NCI-H146 treated with DMSO at 0.1 percent for 48 hours (cell line): ENCODE results near the gene CFLAR.
"Not testable (repeated sequence)": the region's sequence is repeated elsewhere in the genome, so short reads cannot be mapped to it uniquely, and the experiment has no call there.

Source experiments
- DNase-seq: peaks from one replicate; lab custom pipeline; 2025; ENCODE audit not compliant: unreplicated experiment; lab: John Stamatoyannopoulos, UW

Gene CFLAR

DNA sequence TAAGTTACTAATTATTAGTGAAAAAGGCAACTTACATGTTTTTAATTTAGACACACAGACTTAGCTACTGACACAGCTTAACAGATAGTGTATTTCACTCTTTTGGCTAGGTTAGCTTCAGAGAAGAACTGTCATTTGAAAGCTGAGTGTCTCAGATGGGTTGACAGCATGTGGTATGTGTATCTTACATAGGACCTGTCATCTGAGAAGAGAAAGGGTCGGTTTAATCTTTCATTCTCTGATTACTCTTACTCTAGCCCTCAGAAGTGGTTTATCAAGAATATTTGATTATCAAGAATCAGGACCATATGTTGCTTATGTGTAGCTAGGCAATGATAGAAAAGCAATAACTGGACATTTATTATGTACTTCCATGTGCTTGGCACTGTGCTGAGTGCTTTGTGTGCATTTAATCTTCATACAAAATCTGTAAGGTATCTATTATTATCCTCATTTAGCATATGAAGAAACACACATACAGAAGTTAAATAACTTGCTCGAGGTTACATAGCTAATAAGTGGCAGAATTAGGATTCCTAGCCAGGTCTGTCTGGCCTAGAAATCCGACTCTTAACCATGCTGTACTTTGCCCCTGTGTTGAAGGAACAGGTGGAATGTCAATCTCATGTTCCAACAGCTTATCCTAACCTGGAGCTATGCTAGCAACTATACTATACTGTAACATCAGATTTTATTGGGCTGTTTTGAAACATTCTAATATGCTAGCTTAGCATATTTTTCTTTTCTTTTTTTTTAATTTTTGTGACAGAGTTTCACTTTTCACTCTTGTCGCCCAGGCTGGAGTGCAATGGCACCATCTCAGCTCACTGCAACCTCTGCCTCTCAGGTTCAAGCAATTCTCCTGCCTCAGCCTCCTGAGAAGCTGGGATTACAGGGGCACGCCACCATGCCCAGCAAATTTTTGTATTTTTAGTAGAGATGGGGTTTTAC, 28.4 kb downstream of the CFLAR start:
- no peak for DNase-seq

DNA sequence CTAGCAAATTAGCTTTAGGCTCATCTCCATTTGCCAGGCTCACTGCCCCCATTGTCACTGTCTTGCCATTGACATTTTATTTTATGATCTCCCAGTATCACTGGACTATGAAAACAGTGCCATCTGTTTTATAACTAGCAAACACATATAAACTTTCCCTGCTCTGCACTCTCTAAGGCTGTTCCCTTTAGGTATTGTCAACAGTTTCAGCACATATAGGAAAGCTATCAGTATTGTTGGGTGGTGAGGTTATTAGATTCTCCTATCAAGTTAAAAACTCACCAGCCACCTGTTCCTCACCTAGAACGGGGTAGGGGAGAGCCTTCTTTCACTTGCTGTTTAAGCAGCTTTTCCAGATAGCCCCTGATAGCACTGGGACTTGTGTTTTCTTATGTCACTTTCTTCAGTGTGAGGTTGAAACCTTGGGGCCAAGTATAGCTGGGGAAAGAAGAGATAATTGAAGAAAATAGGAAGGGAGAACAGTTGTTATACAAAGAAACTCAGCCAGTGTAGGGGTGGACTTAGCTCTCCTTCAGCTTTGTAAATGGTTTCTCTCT, 32.5 kb downstream of the CFLAR start:
- DNase-seq, result no peak

DNA sequence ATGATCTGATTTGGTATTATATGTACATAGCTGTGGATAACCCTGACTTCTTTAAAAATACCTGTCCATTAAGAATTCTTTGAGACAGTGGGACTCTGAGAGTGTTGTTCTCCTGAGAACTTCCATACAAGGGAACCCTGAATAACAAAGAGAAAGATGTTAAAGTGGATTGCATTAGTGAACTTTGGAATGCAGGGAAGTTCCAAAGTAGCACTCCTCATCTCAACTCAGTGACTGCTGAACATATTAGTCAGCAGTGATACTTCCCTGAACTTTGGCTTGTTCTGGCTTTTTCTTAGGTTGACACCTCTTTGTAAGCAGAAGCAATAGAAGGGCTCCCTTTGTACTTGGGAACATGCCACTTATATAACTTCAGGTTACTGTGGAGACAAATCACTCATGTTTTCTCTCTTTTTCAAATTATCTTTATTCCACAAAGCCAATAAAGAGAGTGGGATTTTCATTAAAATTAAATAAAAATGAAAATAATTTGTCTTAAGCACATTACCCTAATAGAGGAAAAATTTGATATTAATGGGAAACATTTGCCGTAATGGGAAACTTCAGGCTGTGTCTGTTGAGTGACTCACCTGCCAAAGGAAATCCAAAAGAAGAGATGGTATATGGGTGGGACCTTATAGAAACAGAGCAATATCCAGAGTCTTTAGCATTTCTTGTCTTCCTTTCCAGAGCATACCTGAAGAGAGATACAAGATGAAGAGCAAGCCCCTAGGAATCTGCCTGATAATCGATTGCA, 33.3 kb downstream of the CFLAR start:
- DNase-seq, result no peak

DNA sequence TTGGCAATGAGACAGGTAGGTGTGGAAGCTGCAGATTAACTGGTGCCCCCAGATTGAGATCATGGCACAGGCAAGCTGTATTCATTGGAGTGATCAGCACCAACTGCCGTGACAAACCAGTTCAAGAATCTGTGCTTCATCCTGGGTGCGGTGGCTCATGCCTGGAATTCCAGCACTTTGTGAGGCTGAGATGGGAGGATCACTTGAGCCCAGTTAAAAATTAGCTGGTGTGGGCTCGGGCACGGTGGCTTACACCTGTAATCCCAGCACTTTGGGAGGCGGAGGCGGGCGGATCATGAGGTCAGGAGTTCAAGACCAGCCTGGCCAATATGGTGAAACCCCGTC, 33.8 kb downstream of the CFLAR start:
- DNase-seq, result not testable (repeated sequence)

DNA sequence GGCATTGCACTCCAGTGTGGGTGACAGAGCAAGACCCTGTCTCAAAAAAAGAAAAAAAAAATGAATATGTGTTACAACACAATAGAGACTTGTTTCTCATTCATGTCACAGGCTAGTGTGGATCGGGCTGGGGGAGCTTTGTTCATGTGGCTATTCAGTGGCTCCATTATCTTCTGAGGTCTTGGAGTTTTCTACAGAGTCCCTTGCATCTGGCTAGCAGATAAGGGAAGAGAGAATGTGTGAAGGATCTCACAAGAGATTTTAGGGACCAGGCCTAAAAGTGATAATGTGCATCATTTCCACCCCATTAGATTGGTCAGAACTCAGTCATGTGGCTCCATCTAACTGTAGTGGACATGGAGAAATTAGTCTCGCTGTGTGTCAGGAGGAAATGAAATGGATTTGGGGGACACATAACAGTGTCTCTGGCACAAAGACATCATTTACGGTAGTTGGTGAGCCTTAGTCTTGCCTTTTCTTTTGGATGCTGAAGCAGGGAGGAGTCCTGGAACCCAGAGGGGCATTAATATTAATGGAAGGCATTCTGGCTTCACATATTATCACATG, 34.6 kb downstream of the CFLAR start:
- DNase-seq, result no peak

DNA sequence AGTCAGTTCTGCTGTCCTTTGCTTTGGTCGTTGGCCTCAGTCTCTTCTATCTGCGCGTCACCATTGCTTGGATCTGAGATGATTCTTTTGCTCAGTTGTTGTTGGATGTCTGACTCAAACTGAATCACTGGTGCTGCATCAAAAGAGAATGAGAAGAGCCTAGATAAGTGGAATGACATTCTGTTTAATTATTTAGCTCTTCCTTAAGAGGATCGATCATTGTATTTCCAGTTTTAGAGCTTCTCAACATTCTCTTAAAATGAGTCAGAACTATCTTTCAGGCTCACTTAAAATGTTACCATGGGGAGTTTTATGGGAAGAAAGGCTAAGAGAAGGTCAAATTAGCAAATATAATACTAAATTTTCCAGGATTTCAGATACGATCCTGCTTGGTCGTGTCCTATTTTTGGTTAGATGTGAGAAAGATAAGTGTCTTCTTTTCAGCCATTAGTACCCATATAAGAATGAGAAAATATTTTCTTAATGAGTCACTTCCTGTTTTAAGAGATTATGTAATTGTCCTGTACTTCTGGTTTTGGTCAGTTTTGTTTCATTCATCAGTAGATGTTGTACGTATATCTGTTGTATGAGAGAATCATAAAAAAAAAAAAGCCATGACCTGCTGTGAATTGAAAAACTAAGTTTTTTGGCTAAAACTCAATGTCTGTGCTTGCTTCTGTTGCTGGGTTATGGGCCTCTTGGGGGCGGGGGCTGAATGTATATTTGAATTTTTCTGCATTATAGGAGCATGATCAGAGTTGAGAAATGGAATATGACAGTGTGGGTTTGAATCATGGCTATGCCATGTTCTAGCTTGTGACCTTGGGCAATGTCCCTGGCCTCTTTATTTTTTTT, 35.4 kb downstream of the CFLAR start:
- no peak for DNase-seq

DNA sequence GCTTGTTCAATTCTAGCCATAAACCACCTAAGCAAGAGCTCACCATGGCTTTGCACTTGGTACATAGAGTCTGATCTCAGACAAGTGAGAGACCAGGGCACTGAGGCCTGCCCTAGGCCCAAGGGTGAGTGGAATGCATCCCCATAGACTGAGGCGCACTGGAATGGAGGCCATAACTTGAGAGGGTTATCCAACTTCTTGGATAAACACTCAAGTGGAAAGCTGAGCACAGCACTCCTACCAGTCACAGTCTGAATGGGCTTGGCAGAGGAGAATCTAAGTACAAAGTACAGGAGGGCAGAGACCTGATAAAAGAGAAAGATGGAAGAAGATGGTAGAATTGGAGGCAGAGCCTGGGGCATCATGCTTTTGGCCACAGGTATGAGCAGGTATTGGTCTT, 36.6 kb downstream of the CFLAR start:
- no peak for DNase-seq

DNA sequence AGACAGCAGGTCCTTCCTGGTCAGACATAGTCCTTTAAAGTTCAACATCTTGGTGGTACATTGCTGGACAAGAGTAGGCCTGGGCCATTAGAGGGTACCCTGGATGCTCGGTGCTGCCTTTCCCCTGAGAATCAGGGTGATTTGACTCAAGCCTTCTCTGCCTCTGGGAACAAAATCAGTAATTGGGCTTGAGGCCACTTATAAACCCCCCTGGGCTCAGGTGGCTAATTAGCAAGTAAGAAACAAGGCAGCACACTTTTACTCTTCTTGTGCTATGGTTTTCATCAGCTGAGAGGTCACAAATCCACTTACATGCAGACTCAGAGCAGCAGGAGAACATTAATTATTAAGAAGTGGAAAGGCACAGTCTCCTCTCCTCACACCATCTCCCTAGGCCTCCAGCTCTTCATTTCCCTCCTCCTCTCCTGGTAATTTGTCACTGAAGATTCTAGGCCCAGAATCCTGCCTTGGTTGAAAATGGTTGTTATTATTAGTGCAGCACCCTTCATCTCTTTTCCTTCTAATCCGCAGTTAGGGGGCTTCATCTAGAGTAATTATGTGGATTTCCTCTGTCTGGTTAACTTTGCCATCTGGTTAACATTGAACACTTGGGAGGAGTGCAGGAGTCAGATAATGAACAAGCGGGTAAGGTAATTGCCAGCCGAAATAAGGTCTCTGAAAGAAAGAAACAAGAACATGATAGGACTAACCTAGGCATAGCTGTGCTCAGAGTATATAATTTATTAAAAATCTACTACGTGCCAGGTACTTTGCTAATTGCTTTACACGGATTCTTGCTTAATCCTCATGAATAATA, 37.2 kb downstream of the CFLAR start:
- no peak for DNase-seq

DNA sequence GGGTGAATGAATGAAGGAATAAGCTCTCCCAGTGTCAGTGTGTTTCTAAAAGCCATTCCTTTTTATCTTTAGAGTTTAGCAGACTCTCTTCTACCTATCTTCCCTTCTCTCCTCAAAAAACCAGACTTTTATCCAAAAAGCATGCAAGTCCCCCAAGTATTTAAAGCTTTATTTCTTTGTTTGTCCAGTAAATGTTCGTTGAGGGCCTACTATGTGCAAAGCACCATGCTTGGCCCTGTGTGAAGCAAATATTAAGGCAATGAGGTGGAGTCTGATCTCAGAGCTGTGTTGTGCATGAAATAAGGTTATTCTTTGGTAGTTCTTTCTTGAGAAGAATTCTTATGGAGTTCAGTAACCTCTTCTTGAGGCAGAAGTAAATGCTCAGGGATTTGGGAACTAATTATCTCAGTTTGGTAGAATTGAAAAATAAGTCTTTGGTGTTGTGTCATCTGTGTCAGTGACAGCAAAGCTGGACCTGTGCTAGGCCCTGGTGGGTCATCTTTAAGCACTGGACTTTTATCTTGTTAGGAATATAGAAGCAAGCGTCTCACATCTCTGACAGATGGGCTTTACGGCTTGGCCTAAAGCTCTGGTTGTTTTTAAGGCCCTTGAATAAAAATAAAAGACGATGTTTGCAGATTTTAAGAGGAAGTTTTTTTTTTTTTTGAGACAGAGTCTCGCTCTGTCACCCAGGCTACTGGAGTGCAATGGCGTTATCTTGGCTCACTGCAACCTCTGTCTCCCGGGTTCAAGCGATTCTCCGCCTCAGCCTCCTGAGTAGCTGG, 38.8 kb downstream of the CFLAR start:
- DNase-seq, result no peak

DNA sequence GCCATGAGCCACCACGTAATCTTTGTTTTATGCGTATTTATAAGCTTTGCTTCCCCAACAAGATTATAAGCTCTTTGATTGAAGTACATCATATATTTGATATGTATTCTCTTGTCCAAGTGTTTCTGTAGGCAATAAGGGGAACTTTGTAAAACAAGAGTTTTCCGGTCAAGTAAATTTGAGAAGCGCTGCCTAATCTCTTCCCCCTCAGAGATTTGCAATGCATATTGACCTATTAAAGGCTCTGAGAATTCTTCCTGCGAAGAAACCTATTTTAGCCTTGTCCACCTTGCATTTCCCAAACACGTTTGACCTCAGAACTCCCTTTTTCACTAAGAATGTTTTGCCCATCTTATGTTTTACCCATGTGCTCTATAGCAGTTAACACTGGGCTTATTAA, 40.1 kb downstream of the CFLAR start:
- DNase-seq, result no peak

DNA sequence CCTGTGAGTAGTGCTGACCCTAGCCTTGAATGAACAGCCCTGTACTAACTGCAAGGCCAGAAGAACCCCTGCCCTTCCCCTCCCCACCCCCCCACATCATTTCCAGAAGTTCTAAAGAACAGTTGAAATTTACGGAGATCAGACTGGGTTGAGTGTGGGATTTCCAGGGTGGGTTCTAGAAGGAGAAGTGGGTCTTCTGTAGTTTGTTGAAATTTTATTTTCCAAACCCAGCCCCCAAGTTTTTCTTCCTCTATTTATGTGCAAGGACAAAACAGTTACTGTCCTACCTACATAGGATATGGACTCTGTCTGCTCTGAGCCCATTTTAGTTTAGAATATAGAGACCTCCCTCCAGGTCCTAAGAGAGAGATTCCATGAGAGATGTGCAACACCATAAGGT, 40.7 kb downstream of the CFLAR start:
- DNase-seq, result no peak

DNA sequence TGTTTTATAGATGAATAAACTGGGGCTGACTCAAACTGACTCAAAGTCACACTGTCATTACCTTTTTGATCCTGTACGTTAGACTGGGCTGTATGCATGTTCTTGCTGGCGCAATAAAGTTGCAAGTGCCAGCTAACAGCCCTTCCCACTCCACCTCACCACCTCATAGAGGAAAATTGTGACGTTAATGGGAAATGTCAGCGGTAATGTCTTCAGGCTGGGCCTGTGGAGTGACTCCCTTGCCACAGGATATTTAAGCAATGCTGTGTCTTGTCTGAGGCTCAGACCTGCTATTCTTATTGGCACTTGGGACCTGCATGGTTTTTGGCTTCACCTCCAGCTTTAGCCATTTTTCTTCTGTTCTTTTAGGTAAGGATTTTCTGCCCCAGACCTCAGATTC, 41.7 kb downstream of the CFLAR start:
- no peak for DNase-seq

DNA sequence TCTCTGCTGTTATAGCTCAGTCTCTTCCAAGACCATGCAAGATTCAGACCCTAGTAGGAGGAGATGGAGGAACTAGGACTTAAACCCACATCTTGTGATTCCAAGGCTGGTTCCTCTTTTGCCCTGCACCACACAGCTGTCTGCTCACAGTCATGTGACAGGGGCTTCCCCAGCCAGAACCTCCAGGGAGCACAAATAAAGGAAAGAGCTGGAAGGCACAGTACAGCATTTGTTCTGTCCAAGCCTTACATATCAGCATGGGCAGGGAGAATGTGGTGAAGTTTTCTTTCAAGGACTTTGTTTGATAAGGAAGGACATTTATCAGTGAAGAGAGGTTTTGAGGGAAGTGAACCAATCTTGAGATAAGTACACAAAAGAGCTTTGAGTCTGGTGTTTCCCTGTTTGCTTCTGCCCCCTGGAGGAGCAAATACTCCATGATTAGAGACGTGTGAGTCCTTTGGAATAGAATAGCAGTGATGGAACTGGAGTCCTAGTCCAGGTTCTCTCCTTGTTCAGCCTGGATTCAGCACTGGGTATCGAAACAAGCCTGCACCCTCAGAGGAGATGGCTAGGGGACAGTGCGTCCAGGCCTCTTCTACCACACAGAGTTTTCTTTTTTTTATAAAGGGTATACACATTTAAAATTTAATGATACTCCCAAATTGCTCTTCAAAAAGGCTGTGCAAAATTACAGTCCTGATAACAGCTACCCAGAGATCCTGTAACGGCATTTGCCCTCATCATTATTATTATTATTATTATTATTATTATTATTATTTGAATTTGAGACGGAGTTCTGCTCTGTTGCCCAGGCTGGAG, 42.4 kb downstream of the CFLAR start:
- DNase-seq, result no peak

DNA sequence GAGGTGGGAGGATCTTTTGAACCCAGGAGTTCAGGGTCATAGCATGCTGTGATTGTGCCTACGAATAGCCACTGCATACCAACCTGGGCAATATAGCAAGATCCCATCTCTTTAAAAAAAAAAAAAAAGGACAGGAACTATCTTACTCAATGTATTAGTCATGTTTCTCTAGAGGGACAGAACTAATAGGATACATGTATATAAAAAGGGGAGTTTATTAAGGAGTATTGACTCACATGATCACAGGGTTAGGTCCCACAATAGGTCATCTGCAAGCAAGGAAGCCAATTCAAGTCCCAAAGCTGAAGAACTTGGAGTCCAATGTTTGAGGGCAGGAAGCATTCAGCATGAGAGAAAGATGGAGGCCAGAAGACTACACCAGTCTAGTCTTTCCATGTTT, 48.2 kb downstream of the CFLAR start:
- no peak for DNase-seq

DNA sequence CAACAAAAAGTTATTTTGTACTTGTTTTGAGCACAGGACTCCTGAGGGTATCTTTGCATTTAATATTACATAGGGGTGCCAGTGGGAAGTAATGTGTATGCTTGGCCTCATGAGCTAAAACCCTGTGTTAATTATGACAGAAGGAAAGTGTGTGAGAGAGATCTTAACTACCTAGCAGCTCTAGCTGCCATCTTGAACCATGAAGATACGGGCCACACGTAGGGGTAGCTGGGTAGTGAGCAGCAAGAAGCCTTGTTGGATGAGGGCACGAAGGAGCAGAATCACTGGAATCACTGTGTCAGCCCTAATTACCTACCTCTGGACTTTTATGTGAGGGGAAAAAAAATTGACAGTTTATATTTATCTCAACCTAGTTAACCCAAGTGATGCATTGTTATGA, 51.6 kb downstream of the CFLAR start:
- no peak for DNase-seq

DNA sequence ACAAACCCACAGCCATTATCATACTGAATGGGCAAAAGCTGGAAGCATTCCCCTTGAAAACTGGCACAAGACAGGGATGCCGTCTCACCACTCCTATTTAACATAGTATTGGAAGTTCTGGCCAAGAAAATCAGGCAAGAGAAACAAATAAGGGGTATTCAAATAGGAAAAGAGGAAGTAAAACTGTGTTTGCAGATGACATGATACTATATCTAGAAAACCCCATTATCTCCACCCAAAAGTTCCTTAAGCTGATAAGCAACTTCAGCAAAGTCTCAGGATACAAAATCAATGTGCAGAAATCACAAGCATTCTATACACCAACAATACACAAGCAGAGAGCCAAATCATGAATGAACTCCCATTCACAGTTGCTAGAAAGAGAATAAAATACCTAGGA, 52.5 kb downstream of the CFLAR start:
- not testable (repeated sequence) for DNase-seq

DNA sequence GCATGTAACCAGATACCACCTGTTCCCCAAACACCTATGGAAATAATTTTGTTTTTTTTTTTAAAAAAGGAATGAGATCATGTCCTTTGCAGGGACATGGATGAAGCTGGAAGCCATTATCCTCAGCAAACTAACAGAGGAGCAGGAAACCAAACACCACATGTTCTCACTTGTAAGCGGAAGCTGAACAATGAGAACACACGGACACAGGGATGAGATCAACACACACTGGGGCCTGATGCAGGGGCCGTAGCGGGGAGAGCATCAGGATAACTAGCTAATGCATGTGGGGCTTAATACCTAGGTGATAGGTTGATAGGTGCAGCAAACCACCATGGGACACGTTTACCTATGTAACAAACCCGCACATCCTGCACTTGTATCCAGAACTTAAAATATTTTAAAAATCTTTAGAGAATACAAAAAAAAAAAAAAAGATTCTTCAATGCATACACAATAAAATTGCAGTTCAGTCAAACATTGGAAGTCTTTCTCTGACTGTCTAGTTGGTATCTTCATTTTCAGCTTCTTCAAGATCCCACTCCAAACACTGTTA, 55.4 kb downstream of the CFLAR start:
- DNase-seq, result no peak

DNA sequence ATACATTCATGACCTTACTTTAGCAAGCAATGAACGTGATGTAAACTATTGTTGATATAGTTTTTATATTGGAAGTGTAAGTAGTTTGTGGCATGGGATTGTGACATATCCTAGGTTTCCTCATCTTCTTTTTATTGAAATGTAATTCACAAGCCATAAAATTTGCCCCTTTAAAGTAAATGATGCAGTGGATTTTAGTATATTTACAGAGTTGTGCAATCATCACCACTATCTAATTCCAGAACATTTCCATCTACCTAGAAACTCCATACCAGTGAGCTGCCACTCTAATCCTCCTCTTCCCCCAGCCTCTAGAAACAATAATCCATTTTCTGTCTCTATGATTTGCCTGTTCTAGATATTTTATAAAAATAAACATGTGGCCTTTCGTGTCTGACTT, 56.3 kb downstream of the CFLAR start:
- DNase-seq, result no peak
